Glutamatergic neuron (in vitro differentiated cells): ENCODE measurements around the gene MARK3. TPM values are rescaled to one million over a fixed set of nuclear protein-coding genes. Genes with fewer than 3 reads are reported as not detected.

Experiments
- DNase-seq: peaks from one replicate; pipeline ENCODE4 v3.0.0; 2022
- H3K27ac Mint-ChIP-seq: one replicate; pipeline ENCODE4 v1.8.0; 2020; ENCODE audit warnings: mild to moderate bottlenecking, mixed read lengths, inconsistent platforms; ENCODE audit not compliant: unreplicated experiment
- H3K27me3 Mint-ChIP-seq: one replicate; pipeline ENCODE4 v1.8.0; 2020; ENCODE audit warnings: mild to moderate bottlenecking, moderate library complexity, mixed read lengths, inconsistent platforms; ENCODE audit not compliant: unreplicated experiment
- H3K36me3 Mint-ChIP-seq: one replicate; pipeline ENCODE4 v1.8.0; 2020; ENCODE audit warnings: mild to moderate bottlenecking, mixed read lengths, inconsistent platforms; ENCODE audit not compliant: unreplicated experiment
- H3K4me1 Mint-ChIP-seq: one replicate; pipeline ENCODE4 v1.8.0; 2020; ENCODE audit warnings: mild to moderate bottlenecking, low read depth, mixed read lengths, inconsistent platforms; ENCODE audit not compliant: unreplicated experiment
- H3K4me3 Mint-ChIP-seq: one replicate; pipeline ENCODE4 v1.8.0; 2020; ENCODE audit warnings: mild to moderate bottlenecking, mixed read lengths, inconsistent platforms; ENCODE audit not compliant: unreplicated experiment
- H3K9me3 Mint-ChIP-seq: one replicate; pipeline ENCODE4 v1.8.0; 2020; ENCODE audit warnings: mild to moderate bottlenecking, moderate library complexity, mixed read lengths, inconsistent platforms; ENCODE audit not compliant: unreplicated experiment
- total RNA-seq: library from RNA; stranded (reverse); fragmentation: NEBNext Ultra II Directional; extraction: Animal tissue kit (Norgen Biotek cat#: 25700); gene quantifications from one replicate; pipeline ENCODE4 v1.2.1, GENCODE V29; 2021; ENCODE audit not compliant: unreplicated experiment
- TF ChIP-seq, protein P1 (sequence below): fragments of 200-600 bp; sonication (generic); IDR thresholded peaks from one replicate; pipeline ENCODE4 v1.5.0; 2021; ENCODE audit not compliant: partially characterized antibody, unreplicated experiment

Gene MARK3
- total RNA-seq, 1 donor from 2014 or later: 110 TPM

DNA sequence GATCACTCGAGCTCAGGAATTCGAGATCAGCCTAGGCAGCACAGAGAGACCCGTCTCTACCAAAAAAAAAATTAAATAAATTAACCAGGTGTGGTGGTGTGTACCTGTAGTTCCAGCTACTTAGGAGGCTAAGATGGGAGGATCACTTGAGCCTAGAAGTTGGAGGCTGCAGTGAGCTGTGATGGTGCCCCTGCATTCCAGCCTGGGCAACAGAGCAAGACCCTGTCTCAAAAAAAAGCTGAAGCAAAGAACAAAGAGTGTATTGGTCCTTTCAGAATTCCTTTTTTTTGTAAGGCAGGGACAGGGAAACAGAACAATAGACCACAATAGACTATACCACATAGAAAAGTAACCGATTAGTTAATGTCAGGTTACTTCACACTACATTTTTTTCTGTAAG is 47.4 kb downstream of the MARK3 start:
- Mint-ChIP-seq H3K4me3 (no peak overlapping the region), H3K27me3 (no peaks in the 10 kb centered on the region), H3K9me3 (peaks cover 1% of the 10 kb centered on the region), H3K27ac (no peak overlapping the region), H3K4me1 (peaks cover 4% of the 10 kb centered on the region), H3K36me3 (no peaks in the 10 kb centered on the region)
- TF ChIP-seq, protein P1, sequence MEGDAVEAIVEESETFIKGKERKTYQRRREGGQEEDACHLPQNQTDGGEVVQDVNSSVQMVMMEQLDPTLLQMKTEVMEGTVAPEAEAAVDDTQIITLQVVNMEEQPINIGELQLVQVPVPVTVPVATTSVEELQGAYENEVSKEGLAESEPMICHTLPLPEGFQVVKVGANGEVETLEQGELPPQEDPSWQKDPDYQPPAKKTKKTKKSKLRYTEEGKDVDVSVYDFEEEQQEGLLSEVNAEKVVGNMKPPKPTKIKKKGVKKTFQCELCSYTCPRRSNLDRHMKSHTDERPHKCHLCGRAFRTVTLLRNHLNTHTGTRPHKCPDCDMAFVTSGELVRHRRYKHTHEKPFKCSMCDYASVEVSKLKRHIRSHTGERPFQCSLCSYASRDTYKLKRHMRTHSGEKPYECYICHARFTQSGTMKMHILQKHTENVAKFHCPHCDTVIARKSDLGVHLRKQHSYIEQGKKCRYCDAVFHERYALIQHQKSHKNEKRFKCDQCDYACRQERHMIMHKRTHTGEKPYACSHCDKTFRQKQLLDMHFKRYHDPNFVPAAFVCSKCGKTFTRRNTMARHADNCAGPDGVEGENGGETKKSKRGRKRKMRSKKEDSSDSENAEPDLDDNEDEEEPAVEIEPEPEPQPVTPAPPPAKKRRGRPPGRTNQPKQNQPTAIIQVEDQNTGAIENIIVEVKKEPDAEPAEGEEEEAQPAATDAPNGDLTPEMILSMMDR: no peak
- DNase-seq: no peak

DNA sequence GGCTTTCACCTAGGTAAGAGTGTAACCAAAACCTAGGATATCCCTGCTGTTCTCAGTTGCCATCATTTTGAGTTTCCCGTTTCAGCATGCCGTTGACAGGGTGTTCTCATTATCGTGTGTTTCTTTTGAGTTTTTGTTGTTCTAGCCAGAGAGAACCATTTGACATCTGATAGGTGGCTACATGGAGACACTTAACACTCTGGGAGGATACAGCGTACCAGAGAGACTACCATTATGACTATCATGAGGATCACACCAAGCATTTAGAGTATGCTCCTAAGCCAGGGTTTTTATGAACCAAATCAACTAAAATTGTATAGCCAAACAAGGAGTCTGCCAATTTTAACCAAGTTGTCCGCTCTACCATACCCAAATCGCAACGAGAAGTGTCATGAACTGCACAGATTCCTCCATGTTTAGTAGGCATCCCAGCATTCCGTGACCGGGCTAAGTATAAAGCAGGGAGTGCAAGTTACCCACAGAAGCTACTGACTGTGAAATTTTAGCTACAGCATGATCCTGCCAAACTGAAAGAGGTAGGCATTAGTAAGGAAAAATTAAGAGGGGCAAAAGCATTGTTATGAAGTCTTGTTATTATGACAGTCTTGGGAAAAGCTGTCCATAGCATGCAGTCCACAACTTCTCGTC is 48.8 kb downstream of the MARK3 start:
- H3K4me3 Mint-ChIP-seq: no peak overlapping the region
- H3K4me1 Mint-ChIP-seq: peaks cover 4% of the 10 kb centered on the region
- TF ChIP-seq, protein P1: no peak
- H3K27me3 Mint-ChIP-seq: no peaks in the 10 kb centered on the region
- H3K27ac Mint-ChIP-seq: no peak overlapping the region
- H3K9me3 Mint-ChIP-seq: peaks cover 1% of the 10 kb centered on the region
- H3K36me3 Mint-ChIP-seq: no peaks in the 10 kb centered on the region
- DNase-seq: no peak

DNA sequence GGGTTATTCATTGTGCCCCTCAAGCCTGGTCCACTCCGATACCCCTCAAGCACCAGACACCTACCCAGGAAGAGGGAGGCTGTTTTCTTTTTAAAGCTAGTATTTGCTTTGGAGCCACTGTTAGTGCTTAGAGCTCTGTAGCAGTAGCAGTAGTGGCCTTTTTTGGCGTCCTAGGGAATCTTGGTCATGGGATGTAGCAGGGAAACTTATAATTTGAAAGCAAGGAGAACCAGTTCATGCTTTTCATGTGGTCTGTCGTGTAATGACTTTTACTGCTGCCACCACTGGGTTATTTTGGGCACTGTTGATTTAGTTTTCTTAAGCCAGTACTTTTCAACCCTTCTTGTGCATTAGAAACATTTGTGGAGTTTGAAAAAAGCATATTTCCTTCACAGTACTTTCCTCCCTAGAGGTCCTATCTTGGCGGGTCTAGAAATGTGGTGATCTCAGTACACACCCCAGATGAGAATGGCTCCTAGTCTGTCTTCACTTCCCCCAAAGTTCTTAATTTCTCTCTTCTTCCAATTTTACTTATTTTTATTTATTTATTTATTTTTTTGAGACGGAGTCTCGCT is 49.7 kb downstream of the MARK3 start:
- TF ChIP-seq, protein P1: no peak
- no peak overlapping the region for H3K27ac Mint-ChIP-seq
- no peaks in the 10 kb centered on the region for H3K27me3 Mint-ChIP-seq
- H3K4me1 Mint-ChIP-seq: peaks cover 4% of the 10 kb centered on the region
- DNase-seq: no peak
- H3K4me3 Mint-ChIP-seq: no peak overlapping the region
- no peaks in the 10 kb centered on the region for H3K36me3 Mint-ChIP-seq
- H3K9me3 Mint-ChIP-seq: peaks cover 1% of the 10 kb centered on the region

DNA sequence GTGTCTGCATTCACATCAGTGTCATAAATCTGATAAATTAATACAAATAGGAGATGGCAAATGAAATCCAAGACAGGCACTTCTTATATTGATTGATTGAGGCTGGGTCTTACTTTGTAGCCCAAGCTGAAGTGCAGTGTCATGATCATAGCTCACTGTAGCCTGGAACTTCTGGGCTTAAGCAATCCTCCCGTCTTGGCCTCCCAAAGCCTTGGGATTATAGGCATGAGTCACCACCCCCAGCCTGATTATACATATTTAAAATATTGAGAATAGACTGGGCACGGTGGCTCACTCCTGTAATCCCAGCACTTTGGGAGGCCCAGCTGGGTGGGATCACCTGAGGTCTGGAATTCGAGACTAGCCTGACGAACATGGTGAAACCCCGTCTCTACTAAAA is 51.3 kb downstream of the MARK3 start:
- H3K27ac Mint-ChIP-seq: no peak overlapping the region
- H3K4me3 Mint-ChIP-seq: no peak overlapping the region
- H3K36me3 Mint-ChIP-seq: no peaks in the 10 kb centered on the region
- H3K9me3 Mint-ChIP-seq: peaks cover 1% of the 10 kb centered on the region
- H3K4me1 Mint-ChIP-seq: peaks cover 4% of the 10 kb centered on the region
- no peak for DNase-seq
- H3K27me3 Mint-ChIP-seq: no peaks in the 10 kb centered on the region
- TF ChIP-seq, protein P1: no peak

DNA sequence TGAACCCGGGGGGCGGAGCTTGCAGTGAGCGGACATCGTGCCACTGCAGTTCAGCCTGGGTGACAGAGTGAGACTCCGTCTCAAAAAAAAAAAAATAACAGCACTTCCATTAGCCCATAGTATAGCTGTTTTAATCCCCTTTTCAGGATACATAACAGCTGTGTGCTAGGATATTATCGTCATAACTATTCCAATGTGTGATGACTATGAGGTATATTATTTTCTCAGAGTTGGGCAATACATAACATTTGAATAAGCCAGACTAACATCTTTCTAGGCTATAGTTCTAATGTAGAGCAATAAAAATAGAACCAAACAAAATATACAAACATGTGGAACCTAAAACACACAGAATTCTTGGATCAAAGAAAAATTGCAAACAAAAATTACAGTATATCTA is 57.1 kb downstream of the MARK3 start:
- H3K9me3 Mint-ChIP-seq: no peaks in the 10 kb centered on the region
- no peaks in the 10 kb centered on the region for H3K27me3 Mint-ChIP-seq
- TF ChIP-seq, protein P1: no peak

More for the DNA sequence above, 57.1 kb downstream of the MARK3 start:
- Mint-ChIP-seq H3K36me3 (no peaks in the 10 kb centered on the region), H3K4me1 (peaks cover 7% of the 10 kb centered on the region), H3K4me3 (no peak overlapping the region), H3K27ac (no peak overlapping the region)
- no peak for DNase-seq
